ENCODE results near the gene ATP11B.

- TF ChIP-seq CTCF (IDR thresholded peaks at IDR 0.05) = no peak
- no peak for TF ChIP-seq POLR2A (IDR thresholded peaks at IDR 0.05)
Observed at GRCh38 chr3:182957676-182958266, 164.5 kb downstream of the ATP11B start.
